HG03571 (cell line): ENCODE results near the gene DAPK1.

Experiments
- ATAC-seq: cut with Tn5 transposase; IDR thresholded peaks from one replicate; pipeline ENCODE4 v1.9.1; 2021; ENCODE audit not compliant: unreplicated experiment

DAPK1 gene

GRCh38 chr9:87681271-87682061 is 183.8 kb downstream of the DAPK1 start:
- no peak for ATAC-seq

GRCh38 chr9:87682085-87682484 is 184.4 kb downstream of the DAPK1 start:
- ATAC-seq: no peak

GRCh38 chr9:87682618-87683017 is 185.0 kb downstream of the DAPK1 start:
- no peak for ATAC-seq

DNA sequence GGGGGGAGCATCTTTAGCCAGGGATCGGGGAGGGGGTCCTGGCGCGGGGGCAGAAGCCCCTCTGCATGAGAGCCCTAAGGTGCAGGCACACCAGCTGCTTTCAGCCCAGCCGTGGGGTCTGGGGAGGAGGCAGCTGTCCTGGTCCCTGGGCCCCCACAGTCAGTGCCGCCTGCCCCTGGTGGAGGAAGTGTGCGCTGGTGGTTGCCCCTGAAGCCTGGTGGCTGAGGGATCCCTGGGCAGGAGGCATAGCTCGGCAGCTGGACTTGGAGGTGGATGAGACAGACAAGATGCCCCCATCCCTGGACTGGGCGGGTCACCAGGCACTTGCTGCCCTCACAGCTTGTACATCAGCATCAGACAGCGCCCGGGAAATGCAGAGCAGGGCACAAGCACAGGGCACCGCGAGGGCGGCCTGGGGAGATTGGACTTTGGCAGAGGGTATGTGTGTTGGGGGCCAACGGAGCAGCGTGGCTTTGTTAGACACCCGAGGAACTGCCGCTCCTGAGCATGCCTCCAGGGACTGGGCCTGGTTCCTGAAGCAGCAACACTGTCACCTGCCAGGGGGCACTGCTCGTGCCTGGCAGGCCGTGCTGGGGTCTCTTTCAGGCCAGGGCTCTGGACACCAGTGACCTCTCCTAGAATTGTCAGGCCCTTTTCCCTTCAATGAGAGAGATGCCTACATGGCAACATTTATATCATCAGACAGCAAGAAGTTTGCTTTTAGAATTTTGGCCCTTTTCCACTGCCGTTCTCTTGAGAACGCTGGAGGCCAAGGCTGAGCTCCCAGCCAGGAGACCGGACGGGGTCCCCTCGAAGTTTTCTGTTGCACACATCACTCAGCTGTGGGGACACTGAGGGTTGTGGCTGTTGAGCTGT is 186.3 kb downstream of the DAPK1 start:
- no peak for ATAC-seq

DNA sequence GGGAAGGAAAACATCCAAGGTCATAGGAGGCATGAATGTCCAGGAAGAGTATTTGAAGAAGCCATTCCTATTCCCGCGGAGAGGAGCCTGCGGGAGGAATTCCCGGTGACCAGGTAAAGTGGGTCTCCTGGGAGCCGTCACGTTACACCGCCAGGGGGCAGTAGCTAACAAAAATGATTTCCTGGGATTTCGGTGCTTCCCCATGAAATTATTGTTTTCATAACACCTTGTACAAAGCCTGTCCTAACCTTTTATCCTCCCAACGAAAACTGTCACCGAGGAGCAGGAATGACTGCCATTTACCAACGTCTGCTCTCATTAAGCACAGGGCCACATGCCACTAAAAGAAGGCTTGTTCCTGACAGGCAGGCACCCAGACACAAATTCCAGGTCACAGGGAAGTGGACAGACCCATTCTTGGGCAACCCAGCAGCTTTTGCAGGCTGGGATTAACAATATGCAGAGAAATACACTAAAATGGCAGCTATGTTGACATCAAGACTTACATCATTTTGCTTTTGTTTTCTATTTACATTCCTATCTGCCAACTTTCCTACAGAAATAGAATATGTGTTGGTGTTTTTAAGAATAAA is 187.1 kb downstream of the DAPK1 start:
- no peak for ATAC-seq

DNA sequence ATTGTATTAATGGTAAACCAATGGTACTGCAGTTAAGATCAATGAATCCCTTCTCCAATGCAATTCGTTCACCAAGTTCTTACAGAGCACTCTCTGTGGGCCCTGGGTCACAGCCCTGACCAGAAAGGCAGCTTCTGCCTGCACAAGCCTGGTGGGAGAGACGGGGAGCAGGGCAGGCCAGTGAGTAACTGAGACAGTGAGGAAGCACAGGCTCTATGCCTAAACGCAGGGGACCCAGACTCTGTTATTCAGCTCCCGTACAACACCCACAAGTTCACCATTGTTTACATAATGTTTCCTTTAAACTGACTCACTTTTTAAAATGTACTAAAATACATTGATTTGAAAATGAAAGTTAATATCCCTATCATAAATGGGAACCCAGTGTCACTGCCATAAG is 187.8 kb downstream of the DAPK1 start:
- ATAC-seq: no peak

- ATAC-seq: no peak
These were observed 188.3 kb downstream of the DAPK1 start for GRCh38 chr9:87685871-87686519.

GRCh38 chr9:87686520-87687090 is 188.9 kb downstream of the DAPK1 start:
- ATAC-seq: no peak

GRCh38 chr9:87687207-87687606 is 189.5 kb downstream of the DAPK1 start:
- ATAC-seq: no peak

DNA sequence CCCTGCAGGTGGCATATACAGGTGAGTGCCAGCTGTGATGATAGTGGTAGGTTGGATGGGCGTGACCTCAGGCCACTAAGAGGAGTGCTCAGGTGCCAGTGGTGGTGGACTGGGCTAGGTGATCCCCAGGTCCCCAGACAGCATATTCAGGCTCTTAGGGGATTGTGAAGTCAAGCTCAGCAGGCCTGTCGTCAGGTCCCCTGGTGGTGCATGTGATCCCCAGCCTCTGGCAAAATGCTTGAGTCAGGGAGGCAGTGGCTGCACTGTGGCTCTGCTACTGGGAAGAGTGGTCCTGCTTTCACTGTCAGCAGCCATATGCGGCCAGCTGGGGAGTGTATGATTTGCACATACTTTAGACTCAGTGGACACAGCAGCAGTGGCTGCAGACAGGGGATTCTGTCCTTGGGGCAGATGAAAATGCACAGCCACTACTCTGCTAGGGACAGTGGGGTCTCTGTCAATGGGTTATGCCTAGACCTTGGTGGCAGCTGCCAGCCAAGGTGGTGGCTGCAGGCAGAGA is 196.6 kb downstream of the DAPK1 start:
- no peak for ATAC-seq

DNA sequence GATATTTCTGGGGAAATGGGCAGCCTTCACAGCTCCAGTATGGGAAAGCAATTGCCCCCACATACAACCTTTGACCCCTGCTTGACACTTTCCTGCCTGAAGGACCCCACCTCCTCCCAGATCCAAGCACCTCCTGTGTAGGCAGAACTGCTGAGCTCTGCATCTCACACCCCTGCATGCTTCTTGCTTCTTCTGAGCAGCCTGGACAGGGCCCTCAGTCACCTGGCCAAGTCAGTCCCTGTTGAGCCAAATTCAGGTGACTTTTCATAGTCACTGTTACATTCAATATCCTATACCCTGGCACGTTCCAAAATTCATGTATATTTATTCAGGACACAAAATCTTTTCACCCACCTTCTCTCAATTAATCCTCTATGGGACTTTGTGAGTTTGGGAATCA is 197.9 kb downstream of the DAPK1 start:
- ATAC-seq: no peak

DNA sequence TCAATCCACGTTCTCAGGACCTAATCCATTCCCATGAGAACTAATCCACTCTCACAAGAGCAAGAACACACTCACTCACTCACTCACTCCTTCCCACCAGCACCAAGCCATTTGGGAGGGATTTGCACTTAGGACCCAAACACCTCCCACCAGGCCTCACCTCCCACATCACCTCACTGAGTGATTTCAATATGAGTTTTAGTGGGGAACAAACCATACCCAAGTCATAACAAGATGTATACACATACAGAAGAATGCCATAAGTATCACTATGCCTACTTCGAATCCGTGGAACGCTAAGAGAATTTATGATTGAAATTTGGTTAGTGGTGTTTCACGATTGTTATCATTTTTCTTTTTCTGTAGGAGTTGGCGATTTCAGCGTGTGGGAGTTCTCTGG is 199.0 kb downstream of the DAPK1 start:
- no peak for ATAC-seq

DNA sequence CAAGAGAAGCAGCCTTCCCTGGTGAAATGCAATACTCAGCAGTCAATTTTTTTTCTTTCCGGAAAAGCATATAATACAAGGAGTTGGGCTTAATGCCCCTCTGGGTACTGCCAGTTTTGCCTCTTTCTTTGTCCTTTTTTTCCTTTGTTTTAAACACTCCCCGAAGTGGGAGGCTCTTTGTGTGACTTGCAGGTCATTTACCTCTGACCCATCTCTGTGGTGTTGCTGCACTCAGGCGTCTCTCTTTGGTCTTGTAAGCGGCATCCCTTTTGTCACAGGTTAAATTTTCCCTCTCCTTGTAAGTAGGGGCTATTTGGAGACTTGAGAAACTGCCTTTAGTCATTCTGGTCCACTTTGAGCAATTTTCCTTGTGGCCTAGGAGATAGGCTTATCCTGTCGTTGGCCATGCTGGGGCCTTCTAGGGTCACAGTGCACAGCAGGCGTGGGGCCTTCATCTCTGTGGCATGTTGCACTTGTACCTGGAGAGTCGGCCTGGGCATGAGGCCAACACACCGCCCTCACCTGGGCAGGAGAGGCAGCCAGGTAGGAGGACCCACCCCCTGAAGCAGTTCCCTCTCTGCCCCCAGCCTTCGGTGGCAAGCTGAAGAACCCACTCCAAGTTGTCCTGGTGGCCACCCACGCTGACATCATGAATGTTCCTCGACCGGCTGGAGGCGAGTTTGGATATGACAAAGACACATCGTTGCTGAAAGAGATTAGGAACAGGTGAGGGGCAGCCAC is 200.6 kb downstream of the DAPK1 start:
- no peak for ATAC-seq

GRCh38 chr9:87699835-87700234 is 202.2 kb downstream of the DAPK1 start:
- no peak for ATAC-seq

GRCh38 chr9:87701491-87701890 is 203.8 kb downstream of the DAPK1 start:
- ATAC-seq: no peak

- no peak for ATAC-seq
These were observed 204.3 kb downstream of the DAPK1 start for GRCh38 chr9:87701931-87702421.

GRCh38 chr9:87702921-87703320 is 205.3 kb downstream of the DAPK1 start:
- no peak for ATAC-seq

DNA sequence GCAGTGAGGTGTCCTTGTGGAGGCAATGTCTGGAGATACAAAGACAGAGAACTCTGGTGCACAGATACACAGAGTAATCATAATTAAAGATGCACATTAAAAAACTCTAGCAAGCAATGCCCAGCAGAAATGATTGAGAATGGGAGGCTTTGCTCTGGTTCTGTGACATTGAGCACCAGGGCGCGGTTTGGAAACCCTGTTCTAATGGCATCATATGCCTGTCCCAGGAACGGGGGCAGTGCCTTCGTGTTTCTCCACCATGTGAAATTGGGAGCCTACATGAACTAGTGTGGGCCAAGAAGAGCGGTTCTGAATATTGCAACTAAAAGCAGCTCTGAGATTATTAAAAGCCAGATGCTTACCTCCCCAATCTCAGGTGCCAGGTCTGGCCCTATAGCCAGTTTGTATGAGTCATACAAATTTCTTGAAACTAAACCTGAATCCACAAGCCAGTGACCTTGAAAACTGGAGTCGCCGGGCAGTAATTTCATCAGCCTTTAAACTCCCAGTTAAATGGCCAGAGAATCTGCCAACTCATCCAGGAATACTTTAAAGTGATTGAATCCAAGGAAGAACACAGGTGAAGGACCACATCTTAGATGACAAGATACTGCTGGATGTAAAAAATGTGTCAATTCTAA is 206.1 kb downstream of the DAPK1 start:
- no peak for ATAC-seq

GRCh38 chr9:87704342-87704741 is 206.7 kb downstream of the DAPK1 start:
- no peak for ATAC-seq
